Measurements from ENCODE around the gene TMEM208. TPM values are rescaled to one million over a fixed set of nuclear protein-coding genes. Genes with fewer than 3 reads are reported as not detected.

The TMEM208 gene
- total and polyA plus RNA-seq, 2 of the 8 experiments (the other 6 are each of a cell fraction or from before 2014, with no cell fraction given), result 37.7 to 100.0 TPM

DNA sequence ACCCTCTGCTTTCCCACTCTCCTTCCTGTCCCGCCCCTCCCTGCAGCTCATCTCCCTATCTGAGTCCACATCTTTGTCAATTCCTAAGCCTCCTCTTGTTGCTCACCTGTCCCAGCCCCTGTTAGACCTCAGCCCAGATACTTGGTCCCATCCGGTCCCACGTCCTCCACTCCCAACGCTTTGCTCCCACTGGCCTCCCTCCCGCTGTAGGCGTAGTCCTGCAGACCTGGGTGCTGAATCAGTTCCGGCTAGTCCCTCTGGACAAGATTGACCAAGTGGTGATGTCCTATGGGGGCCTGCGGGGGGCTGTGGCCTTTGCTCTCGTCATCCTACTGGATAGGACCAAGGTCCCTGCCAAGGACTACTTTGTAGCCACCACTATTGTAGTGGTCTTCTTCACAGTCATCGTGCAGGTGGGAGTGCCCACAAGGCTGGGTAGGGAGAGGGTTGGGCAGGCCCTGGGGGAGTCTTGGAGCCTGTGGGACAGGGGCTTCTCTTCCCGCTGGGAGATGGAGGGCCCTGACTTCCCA lies 29.8 kb downstream of the TMEM208 start:
- H3K27ac ChIP-seq (ENCODE audit: low read depth, low read length), result no peak overlapping the region
- no peak overlapping the region for H2BK20ac ChIP-seq (ENCODE audit: low read length)
- FAIRE-seq (no peak), DNase-seq (ENCODE audit: low read depth in 1 of 2, low spot score in 2 of 2) (no peak)
- H4K91ac ChIP-seq (replicated peaks; ENCODE audit: insufficient read length, low read length), result no peak overlapping the region
- H4K5ac ChIP-seq (ENCODE audit: insufficient read length, low read depth, low read length), result no peak overlapping the region
- no peak overlapping the region for H3K4ac ChIP-seq (replicated peaks; ENCODE audit: insufficient read length, low read depth, low read length)
- H4K20me1 ChIP-seq (replicated peaks in 1 of 2; ENCODE audit: control insufficient read depth in 1 of 2, insufficient read depth in 2 of 2, low read length in 2 of 2), result peaks cover 3 to 9% of the 10 kb centered on the region in 2 experiments
- no peak overlapping the region for H3K23ac ChIP-seq (ENCODE audit: insufficient read length)
- ChIA-PET POLR2A (ENCODE audit: partially characterized antibody) (interaction anchor here (1.9 kb wide), 1 partner anchor 13 kb away, joined by 8 read pairs; no protein-coding TSS in a partner anchor), CTCF (ENCODE audit: partially characterized antibody) (interaction anchor here (0.8 to 1.3 kb wide), 2 partner anchors 10 to 32 kb away, joined by 3 read pairs; no protein-coding TSS in a partner anchor)
- no peak overlapping the region for H2BK120ac ChIP-seq (replicated peaks; ENCODE audit: low read depth, low read length)
- 87% methylated on average over 11 of the region's 11 CpGs; no CpG with 5 or more reads in 1 of the 2 experiments for WGBS, 2 experiments (ENCODE audit: extremely low coverage in 1 of 2, insufficient coverage in 1 of 2, insufficient read length in 1 of 2, insufficient replicate concordance in 2 of 2, low coverage in 1 of 2, low lambda C conversion rate in 2 of 2, missing lambda C conversion rate in 1 of 2)
- H2BK5ac ChIP-seq (ENCODE audit: low read depth, low read length), result no peak overlapping the region
- no peak overlapping the region for H2BK15ac ChIP-seq (ENCODE audit: low read length)
- H3K4me2 ChIP-seq (ENCODE audit: insufficient read depth in 1 of 2, low read depth in 2 of 2, low read length in 2 of 2), result no peak overlapping the region
- no peak overlapping the region for H2BK12ac ChIP-seq (ENCODE audit: low read depth, low read length)
- peaks cover 0 to 2% (median 0%) of the 10 kb centered on the region in 4 experiments; a peak in 2 of 8 replicates for H3K36me3 ChIP-seq (ENCODE audit: control insufficient read depth in 2 of 4, insufficient read depth in 4 of 4, low read length in 3 of 4)
- H3K18ac ChIP-seq (ENCODE audit: extremely low read depth, low read length), result no peak overlapping the region
- H3K27me3 ChIP-seq (replicated peaks in 1 of 4; ENCODE audit: control insufficient read depth in 3 of 4, extremely low read depth in 1 of 4, insufficient read depth in 3 of 4, low read length in 3 of 4), result no peaks in the 10 kb centered on the region
- H3K4me3 ChIP-seq (ENCODE audit: extremely low read depth in 1 of 4, insufficient read depth in 2 of 4, low read depth in 3 of 4, low read length in 4 of 4), result no peak overlapping the region
- no peak overlapping the region for H3K14ac ChIP-seq (ENCODE audit: insufficient read length)
- no peaks in the 10 kb centered on the region for H3K79me2 ChIP-seq (ENCODE audit: control insufficient read depth in 1 of 2, insufficient read depth in 2 of 2, low read length in 2 of 2)
- H3K9ac ChIP-seq (replicated peaks in 1 of 4; ENCODE audit: extremely low read depth in 1 of 4, low read depth in 3 of 4, low read length in 3 of 4), result no peak overlapping the region
- no peak overlapping the region for H3K56ac ChIP-seq (replicated peaks; ENCODE audit: insufficient read length, low read depth, low read length)
- H3K9me3 ChIP-seq (ENCODE audit: insufficient read depth in 2 of 2, low read depth in 1 of 2, low read length in 1 of 2), result no peaks in the 10 kb centered on the region
- no peaks in the 10 kb centered on the region; the same call in 1 of the 2 replicates for H3K79me1 ChIP-seq (ENCODE audit: low read depth, low read length)
- H3K4me1 ChIP-seq (replicated peaks in 1 of 4; ENCODE audit: control insufficient read depth in 3 of 4, insufficient read depth in 4 of 4, low read length in 3 of 4), result no peaks in the 10 kb centered on the region
- H3K23me2 ChIP-seq (ENCODE audit: low read depth, low read length), result no peaks in the 10 kb centered on the region
- H2AK5ac ChIP-seq (ENCODE audit: low read depth, low read length), result no peak overlapping the region
- no peak overlapping the region for H2AFZ ChIP-seq (ENCODE audit: low read length)
- no peak overlapping the region for H4K8ac ChIP-seq (ENCODE audit: extremely low read depth, insufficient read depth, low read length)
- TF ChIP-seq BCL11A (IDR thresholded peaks at IDR 0.05; ENCODE audit: low read depth in 2 of 2, low read length in 2 of 2) (no peak), CHD1 (IDR thresholded peaks at IDR 0.05; ENCODE audit: low read depth, low read length) (no peak), BACH1 (IDR thresholded peaks at IDR 0.05; ENCODE audit: low read length) (no peak), HDAC2 (IDR thresholded peaks at IDR 0.05; ENCODE audit: borderline replicate concordance in 1 of 2, low read depth in 2 of 2, low read length in 2 of 2) (no peak), SRF (IDR thresholded peaks at IDR 0.05; ENCODE audit: low read depth, low read length) (no peak), ASH2L (IDR thresholded peaks at IDR 0.05; ENCODE audit: low read length) (no peak), GABPA (IDR thresholded peaks at IDR 0.05; ENCODE audit: borderline replicate concordance, insufficient read depth, low read length) (no peak), SP1 (IDR thresholded peaks at IDR 0.05; ENCODE audit: low read depth, low read length) (no peak), EP300 (IDR thresholded peaks at IDR 0.05; ENCODE audit: borderline replicate concordance in 1 of 2, low read depth in 2 of 2, low read length in 2 of 2) (no peak), JUND (IDR thresholded peaks at IDR 0.05; ENCODE audit: low read length) (no peak), SIN3A (conservative IDR thresholded peaks at IDR 0.05 in 1 of 2, IDR thresholded peaks at IDR 0.05 in 1 of 2; ENCODE audit: low read depth in 1 of 2, low read length in 2 of 2) (no peak), BRCA1 (IDR thresholded peaks at IDR 0.05; ENCODE audit: low read depth, low read length) (no peak), SIRT6 (IDR thresholded peaks at IDR 0.05; ENCODE audit: low read length) (no peak)
